HepG2 (cell line): Measurements from ENCODE around the gene TMEM184C. TPM values are rescaled to one million over a fixed set of nuclear protein-coding genes. Genes with fewer than 3 reads are reported as not detected.

Experiments
- ATM ChIP-seq: fragments of 450-650 bp; IDR thresholded peaks from 2 replicates; pipeline ENCODE4 v1.7.1; 2017; ENCODE audit warnings: mild to moderate bottlenecking, borderline replicate concordance
- FOXK1 ChIP-seq: sonication (generic); formaldehyde crosslinking; IDR thresholded peaks from 2 replicates; pipeline ENCODE4 v1.4.0; 2020; ENCODE audit warnings: low read depth, missing genetic modification reagents, borderline replicate concordance
- KDM2A ChIP-seq: sonication (generic); formaldehyde crosslinking; IDR thresholded peaks from 2 replicates; pipeline ENCODE4 v1.4.0; 2020; ENCODE audit warnings: low read depth, missing genetic modification reagents, borderline replicate concordance
- KDM5A ChIP-seq: fragments of 200-600 bp; sonication (generic); IDR thresholded peaks from 2 replicates; pipeline ENCODE4 v1.7.0; 2018; ENCODE audit warnings: antibody characterized with exemption, mild to moderate bottlenecking, low read length, borderline replicate concordance
- MAFK ChIP-seq, 2 experiments: IDR thresholded peaks in 1 of 2; conservative IDR thresholded peaks in 1 of 2; 2 replicates each; pipeline ENCODE4 v1.6.1; 2011; ENCODE audit warnings: improper control_type of control experiment in 2 of 2, low read length in 2 of 2
- NBN ChIP-seq: fragments of 450-650 bp; conservative IDR thresholded peaks from 2 replicates; pipeline ENCODE4 v1.6.1; 2017
- POLR2AphosphoS5 ChIP-seq: IDR thresholded peaks from 2 replicates; pipeline ENCODE4 v1.6.1; 2012; ENCODE audit warnings: low read depth, low read length
- RFX5 ChIP-seq: IDR thresholded peaks from 2 replicates; pipeline ENCODE4 v1.6.1; 2011; ENCODE audit warnings: low read depth, low read length, improper control_type of control experiment
- SAP130 ChIP-seq: IDR thresholded peaks from 2 replicates; pipeline ENCODE4 v1.6.1; 2016; ENCODE audit warnings: low read depth
- ZEB1 ChIP-seq: IDR thresholded peaks from 2 replicates; pipeline ENCODE4 v1.6.1; 2012; ENCODE audit warnings: mild to moderate bottlenecking, low read depth, inconsistent platforms; ENCODE audit not compliant: insufficient replicate concordance
- ZFX ChIP-seq: sonication (generic); formaldehyde crosslinking; IDR thresholded peaks from 2 replicates; pipeline ENCODE4 v1.4.0; 2020; ENCODE audit warnings: mild to moderate bottlenecking, low read depth, missing genetic modification reagents, moderate library complexity
- ZNF180 ChIP-seq: sonication (generic); formaldehyde crosslinking; IDR thresholded peaks from 2 replicates; pipeline ENCODE4 v1.4.0; 2020; ENCODE audit warnings: low read depth, missing genetic modification reagents, borderline replicate concordance
- ZNF333 ChIP-seq: sonication (generic); formaldehyde crosslinking; IDR thresholded peaks from 2 replicates; pipeline ENCODE4 v1.4.0; 2020; ENCODE audit warnings: mild to moderate bottlenecking, missing genetic modification reagents, borderline replicate concordance
- ZNF556 ChIP-seq: sonication (generic); formaldehyde crosslinking; IDR thresholded peaks from 2 replicates; pipeline ENCODE4 v1.4.0; 2020; ENCODE audit warnings: mild to moderate bottlenecking, missing genetic modification reagents, borderline replicate concordance
- ZNF563 ChIP-seq: sonication (generic); formaldehyde crosslinking; IDR thresholded peaks from 2 replicates; pipeline ENCODE4 v1.8.0; 2022; ENCODE audit warnings: mild to moderate bottlenecking, moderate library complexity, missing genetic modification reagents
- ZNF616 ChIP-seq: sonication (generic); formaldehyde crosslinking; IDR thresholded peaks from 2 replicates; pipeline ENCODE4 v1.5.0; 2020; ENCODE audit warnings: low read depth, mild to moderate bottlenecking, missing genetic modification reagents
- polyA plus RNA-seq, 8 experiments: library from polyadenylated mRNA; depleted of rRNA in 3 of 8; stranded (reverse) in 7 of 8; unstranded in 1 of 8; fragments of >200 nt; fragmentation: Illumina TruSeq in 4 of 8; extraction: Trizol in 4 of 8; gene quantifications; 2 replicates each; pipeline versions ENCODE4 v1.2.1 to v1.2.3, GENCODE V29; 2011 to 2016; ENCODE audit warnings: low read depth in 4 of 8, missing spikeins in 1 of 8, mixed read lengths in 1 of 8; ENCODE audit not compliant: insufficient read depth in 1 of 8
- total RNA-seq, 5 experiments: library from RNA; depleted of rRNA; stranded (reverse); fragments of >200 nt; fragmentation: Illumina TruSeq; extraction: Trizol; gene quantifications; 2 replicates each; pipeline ENCODE4 v1.2.3, GENCODE V29; 2016; ENCODE audit warnings: low read depth in 1 of 5
- TF ChIP-seq, protein P1 (sequence below): sonication (generic); formaldehyde crosslinking; IDR thresholded peaks from 2 replicates; pipeline ENCODE4 v1.5.1; 2020; ENCODE audit warnings: mild to moderate bottlenecking, missing genetic modification reagents, moderate library complexity
- TF ChIP-seq, protein P2 (sequence below): IDR thresholded peaks from 2 replicates; pipeline ENCODE4 v1.6.1; 2012; ENCODE audit warnings: inconsistent platforms
- TF ChIP-seq, protein P3 (sequence below): sonication (generic); formaldehyde crosslinking; IDR thresholded peaks from 2 replicates; pipeline ENCODE4 v1.4.0; 2020; ENCODE audit warnings: missing genetic modification reagents
- TF ChIP-seq, protein P4 (sequence below): sonication (generic); formaldehyde crosslinking; IDR thresholded peaks from 2 replicates; pipeline ENCODE4 v1.4.0; 2020; ENCODE audit warnings: missing genetic modification reagents, mild to moderate bottlenecking, borderline replicate concordance
- TF ChIP-seq, protein P5 (sequence below): sonication (generic); formaldehyde crosslinking; IDR thresholded peaks from 2 replicates; pipeline ENCODE4 v1.4.0; 2020; ENCODE audit warnings: missing genetic modification reagents, borderline replicate concordance

Gene TMEM184C
- total and polyA plus RNA-seq, 2 of the 13 experiments (the other 11 are each of a cell fraction or from before 2014, with no cell fraction given): 13.9 to 26.1 TPM

DNA sequence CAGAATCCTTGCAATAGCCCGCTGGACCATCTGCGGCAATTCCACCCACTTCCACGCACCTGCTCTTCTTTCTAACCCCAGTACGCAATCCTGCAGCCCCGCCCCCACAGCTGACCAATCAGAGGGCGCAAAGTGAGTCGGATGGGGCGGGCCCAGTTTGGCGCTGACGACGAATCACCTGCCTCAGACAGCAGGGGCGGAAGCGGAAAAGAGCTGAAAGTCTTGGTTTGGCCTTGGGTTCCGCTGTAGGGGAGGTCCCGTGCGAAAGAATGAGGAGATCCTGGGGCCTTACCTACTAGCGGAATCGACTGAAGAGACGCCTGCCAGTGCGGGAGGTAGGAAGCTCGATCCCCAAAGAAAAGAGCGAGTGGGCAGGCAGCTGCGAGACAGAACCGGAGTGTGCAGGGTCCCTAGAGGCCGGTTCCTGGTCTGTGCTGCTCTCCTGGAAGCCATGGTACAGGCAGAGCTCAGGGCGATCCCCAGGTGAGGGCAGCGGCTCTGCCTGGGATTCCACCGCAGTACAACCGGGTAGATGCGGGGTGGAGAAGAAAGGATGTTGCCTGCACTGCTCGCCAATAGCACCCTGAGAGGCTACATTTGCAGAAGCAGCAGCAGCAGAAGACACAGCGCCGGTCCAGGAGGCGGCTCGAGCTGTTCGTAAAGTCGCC, at the start of gene TMEM184C (continued):
- TF ChIP-seq, protein P1, sequence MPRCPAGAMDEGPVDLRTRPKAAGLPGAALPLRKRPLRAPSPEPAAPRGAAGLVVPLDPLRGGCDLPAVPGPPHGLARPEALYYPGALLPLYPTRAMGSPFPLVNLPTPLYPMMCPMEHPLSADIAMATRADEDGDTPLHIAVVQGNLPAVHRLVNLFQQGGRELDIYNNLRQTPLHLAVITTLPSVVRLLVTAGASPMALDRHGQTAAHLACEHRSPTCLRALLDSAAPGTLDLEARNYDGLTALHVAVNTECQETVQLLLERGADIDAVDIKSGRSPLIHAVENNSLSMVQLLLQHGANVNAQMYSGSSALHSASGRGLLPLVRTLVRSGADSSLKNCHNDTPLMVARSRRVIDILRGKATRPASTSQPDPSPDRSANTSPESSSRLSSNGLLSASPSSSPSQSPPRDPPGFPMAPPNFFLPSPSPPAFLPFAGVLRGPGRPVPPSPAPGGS (CRISPR knock-in tag): peak; percentile 42; the same call in 1 of the 2 replicates
- TF ChIP-seq, protein P2, sequence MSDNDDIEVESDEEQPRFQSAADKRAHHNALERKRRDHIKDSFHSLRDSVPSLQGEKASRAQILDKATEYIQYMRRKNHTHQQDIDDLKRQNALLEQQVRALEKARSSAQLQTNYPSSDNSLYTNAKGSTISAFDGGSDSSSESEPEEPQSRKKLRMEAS: peak; percentile 75
- TF ChIP-seq POLR2AphosphoS5 (peak; percentile 89), ATM (no peak), NBN (no peak), ZFX (CRISPR knock-in tag) (peak; percentile 95), KDM2A (peak; percentile 78), KDM5A (peak; percentile 70; the same call in 1 of the 2 replicates), ZNF563 (no peak), ZNF180 (CRISPR knock-in tag) (no peak), ZNF556 (0 out of 2 replicates have a peak, but pooled peaks have one; percentile 20), SAP130 (peak; percentile 93), ZEB1 (no peak), ZNF333 (CRISPR knock-in tag) (peak; percentile 62; the same call in 1 of the 2 replicates), MAFK (conservative IDR thresholded peaks at IDR 0.05 in 1 of 2, IDR thresholded peaks at IDR 0.05 in 1 of 2; ENCODE audit: low read length in 2 of 2) (no peak), RFX5 (peak; percentile 49; the same call in 1 of the 2 replicates), ZNF616 (no peak), FOXK1 (peak; percentile 32; the same call in 1 of the 2 replicates)
- TF ChIP-seq, protein P3, sequence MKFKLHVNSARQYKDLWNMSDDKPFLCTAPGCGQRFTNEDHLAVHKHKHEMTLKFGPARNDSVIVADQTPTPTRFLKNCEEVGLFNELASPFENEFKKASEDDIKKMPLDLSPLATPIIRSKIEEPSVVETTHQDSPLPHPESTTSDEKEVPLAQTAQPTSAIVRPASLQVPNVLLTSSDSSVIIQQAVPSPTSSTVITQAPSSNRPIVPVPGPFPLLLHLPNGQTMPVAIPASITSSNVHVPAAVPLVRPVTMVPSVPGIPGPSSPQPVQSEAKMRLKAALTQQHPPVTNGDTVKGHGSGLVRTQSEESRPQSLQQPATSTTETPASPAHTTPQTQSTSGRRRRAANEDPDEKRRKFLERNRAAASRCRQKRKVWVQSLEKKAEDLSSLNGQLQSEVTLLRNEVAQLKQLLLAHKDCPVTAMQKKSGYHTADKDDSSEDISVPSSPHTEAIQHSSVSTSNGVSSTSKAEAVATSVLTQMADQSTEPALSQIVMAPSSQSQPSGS (CRISPR knock-in tag): peak; percentile 13; the same call in 1 of the 2 replicates
- TF ChIP-seq, protein P4, sequence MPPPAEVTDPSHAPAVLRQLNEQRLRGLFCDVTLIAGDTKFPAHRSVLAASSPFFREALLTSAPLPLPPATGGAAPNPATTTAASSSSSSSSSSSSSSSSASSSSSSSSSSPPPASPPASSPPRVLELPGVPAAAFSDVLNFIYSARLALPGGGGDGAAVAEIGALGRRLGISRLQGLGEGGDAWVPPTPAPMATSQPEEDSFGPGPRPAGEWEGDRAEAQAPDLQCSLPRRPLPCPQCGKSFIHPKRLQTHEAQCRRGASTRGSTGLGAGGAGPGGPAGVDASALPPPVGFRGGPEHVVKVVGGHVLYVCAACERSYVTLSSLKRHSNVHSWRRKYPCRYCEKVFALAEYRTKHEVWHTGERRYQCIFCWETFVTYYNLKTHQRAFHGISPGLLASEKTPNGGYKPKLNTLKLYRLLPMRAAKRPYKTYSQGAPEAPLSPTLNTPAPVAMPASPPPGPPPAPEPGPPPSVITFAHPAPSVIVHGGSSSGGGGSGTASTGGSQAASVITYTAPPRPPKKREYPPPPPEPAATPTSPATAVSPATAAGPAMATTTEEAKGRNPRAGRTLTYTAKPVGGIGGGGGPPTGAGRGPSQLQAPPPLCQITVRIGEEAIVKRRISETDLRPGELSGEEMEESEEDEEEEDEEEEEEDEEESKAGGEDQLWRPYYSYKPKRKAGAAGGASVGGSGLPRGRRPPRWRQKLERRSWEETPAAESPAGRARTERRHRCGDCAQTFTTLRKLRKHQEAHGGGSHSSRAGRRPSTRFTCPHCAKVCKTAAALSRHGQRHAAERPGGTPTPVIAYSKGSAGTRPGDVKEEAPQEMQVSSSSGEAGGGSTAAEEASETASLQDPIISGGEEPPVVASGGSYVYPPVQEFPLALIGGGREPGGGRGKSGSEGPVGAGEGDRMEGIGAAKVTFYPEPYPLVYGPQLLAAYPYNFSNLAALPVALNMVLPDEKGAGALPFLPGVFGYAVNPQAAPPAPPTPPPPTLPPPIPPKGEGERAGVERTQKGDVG: 0 out of 2 replicates have a peak, but pooled peaks have one; percentile 35
- TF ChIP-seq, protein P5, sequence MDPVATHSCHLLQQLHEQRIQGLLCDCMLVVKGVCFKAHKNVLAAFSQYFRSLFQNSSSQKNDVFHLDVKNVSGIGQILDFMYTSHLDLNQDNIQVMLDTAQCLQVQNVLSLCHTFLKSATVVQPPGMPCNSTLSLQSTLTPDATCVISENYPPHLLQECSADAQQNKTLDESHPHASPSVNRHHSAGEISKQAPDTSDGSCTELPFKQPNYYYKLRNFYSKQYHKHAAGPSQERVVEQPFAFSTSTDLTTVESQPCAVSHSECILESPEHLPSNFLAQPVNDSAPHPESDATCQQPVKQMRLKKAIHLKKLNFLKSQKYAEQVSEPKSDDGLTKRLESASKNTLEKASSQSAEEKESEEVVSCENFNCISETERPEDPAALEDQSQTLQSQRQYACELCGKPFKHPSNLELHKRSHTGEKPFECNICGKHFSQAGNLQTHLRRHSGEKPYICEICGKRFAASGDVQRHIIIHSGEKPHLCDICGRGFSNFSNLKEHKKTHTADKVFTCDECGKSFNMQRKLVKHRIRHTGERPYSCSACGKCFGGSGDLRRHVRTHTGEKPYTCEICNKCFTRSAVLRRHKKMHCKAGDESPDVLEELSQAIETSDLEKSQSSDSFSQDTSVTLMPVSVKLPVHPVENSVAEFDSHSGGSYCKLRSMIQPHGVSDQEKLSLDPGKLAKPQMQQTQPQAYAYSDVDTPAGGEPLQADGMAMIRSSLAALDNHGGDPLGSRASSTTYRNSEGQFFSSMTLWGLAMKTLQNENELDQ (CRISPR knock-in tag): no peak
